HEK293 (cell line): ENCODE data around the gene SUPT5H.

Experiments used
- GLIS1 ChIP-seq: fragments of 450-650 bp; formaldehyde crosslinking; IDR thresholded peaks from 2 replicates; pipeline ENCODE4 v1.5.1; 2016; ENCODE audit warnings: missing biosample characterization, missing genetic modification characterization
- MZF1 ChIP-seq: fragments of 450-650 bp; formaldehyde crosslinking; IDR thresholded peaks from 2 replicates; pipeline ENCODE4 v1.5.1; 2017; ENCODE audit warnings: missing biosample characterization, missing genetic modification characterization, borderline replicate concordance
- ZNF174 ChIP-seq: fragments of 450-650 bp; formaldehyde crosslinking; IDR thresholded peaks from 2 replicates; pipeline ENCODE4 v1.5.0; 2017; ENCODE audit warnings: missing biosample characterization, mild to moderate bottlenecking, missing genetic modification characterization
- ZNF19 ChIP-seq: fragments of 450-650 bp; formaldehyde crosslinking; IDR thresholded peaks from 2 replicates; pipeline ENCODE4; 2016; ENCODE audit warnings: missing biosample characterization, missing genetic modification characterization, low read depth
- ZNF221 ChIP-seq: fragments of 450-650 bp; formaldehyde crosslinking; IDR thresholded peaks from 2 replicates; pipeline ENCODE4 v1.5.1; 2017; ENCODE audit warnings: missing biosample characterization, missing genetic modification characterization, borderline replicate concordance
- ZNF335 ChIP-seq: fragments of 450-650 bp; formaldehyde crosslinking; conservative IDR thresholded peaks from 2 replicates; pipeline ENCODE4 v1.5.1; 2016; ENCODE audit warnings: missing biosample characterization, missing genetic modification characterization
- ZNF501 ChIP-seq: fragments of 450-650 bp; formaldehyde crosslinking; IDR thresholded peaks from 2 replicates; pipeline ENCODE4 v1.5.1; 2016; ENCODE audit warnings: missing biosample characterization, missing genetic modification characterization
- ZNF548 ChIP-seq: fragments of 450-650 bp; formaldehyde crosslinking; IDR thresholded peaks from 2 replicates; pipeline ENCODE4 v1.5.1; 2016; ENCODE audit warnings: missing biosample characterization, missing genetic modification characterization
- ZNF596 ChIP-seq: fragments of 450-650 bp; IDR thresholded peaks from 2 replicates; pipeline ENCODE4 v1.5.0; 2018; ENCODE audit warnings: missing biosample characterization, mild to moderate bottlenecking, missing genetic modification characterization, moderate library complexity
- ZNF785 ChIP-seq: fragments of 450-650 bp; formaldehyde crosslinking; IDR thresholded peaks from 2 replicates; pipeline ENCODE4 v1.5.1; 2016; ENCODE audit warnings: missing biosample characterization, missing genetic modification characterization
- ZNF792 ChIP-seq: fragments of 450-650 bp; formaldehyde crosslinking; IDR thresholded peaks from 2 replicates; pipeline ENCODE4 v1.5.1; 2016; ENCODE audit warnings: missing biosample characterization, missing genetic modification characterization
- TF ChIP-seq, protein P1 (sequence below): fragments of 450-650 bp; formaldehyde crosslinking; IDR thresholded peaks from 2 replicates; pipeline ENCODE4 v1.5.1; 2016; ENCODE audit warnings: missing biosample characterization, missing genetic modification characterization
- TF ChIP-seq, protein P2 (sequence below): fragments of 450-650 bp; formaldehyde crosslinking; IDR thresholded peaks from 2 replicates; pipeline ENCODE4 v1.5.1; 2016; ENCODE audit warnings: missing biosample characterization, missing genetic modification characterization, borderline replicate concordance
- TF ChIP-seq, protein P3 (sequence below): fragments of 450-650 bp; formaldehyde crosslinking; IDR thresholded peaks from 2 replicates; pipeline ENCODE4 v1.5.1; 2017; ENCODE audit warnings: missing biosample characterization, missing genetic modification characterization
- TF ChIP-seq, protein P4 (sequence below): fragments of 450-650 bp; formaldehyde crosslinking; IDR thresholded peaks from 2 replicates; pipeline ENCODE4 v1.5.1; 2016; ENCODE audit warnings: missing biosample characterization, missing genetic modification characterization
- TF ChIP-seq, protein P5 (sequence below): fragments of 450-650 bp; formaldehyde crosslinking; IDR thresholded peaks from 2 replicates; pipeline ENCODE4 v1.5.1; 2017; ENCODE audit warnings: missing biosample characterization, missing genetic modification characterization
- TF ChIP-seq, protein P6 (sequence below): fragments of 450-650 bp; formaldehyde crosslinking; IDR thresholded peaks from 2 replicates; pipeline ENCODE4 v1.5.1; 2016; ENCODE audit warnings: missing biosample characterization, missing genetic modification characterization, low read depth
- TF ChIP-seq, protein P7 (sequence below): fragments of 450-650 bp; formaldehyde crosslinking; IDR thresholded peaks from 2 replicates; pipeline ENCODE4 v1.5.1; 2016; ENCODE audit warnings: missing biosample characterization, missing genetic modification characterization
- TF ChIP-seq, protein P8 (sequence below): fragments of 450-650 bp; formaldehyde crosslinking; IDR thresholded peaks from 2 replicates; pipeline ENCODE4 v1.5.1; 2016; ENCODE audit warnings: missing biosample characterization, missing genetic modification characterization
- TF ChIP-seq, protein P9 (sequence below): fragments of 450-650 bp; IDR thresholded peaks from 2 replicates; pipeline ENCODE4 v1.5.1; 2018; ENCODE audit warnings: missing biosample characterization, mild to moderate bottlenecking, missing genetic modification characterization

Gene SUPT5H

DNA sequence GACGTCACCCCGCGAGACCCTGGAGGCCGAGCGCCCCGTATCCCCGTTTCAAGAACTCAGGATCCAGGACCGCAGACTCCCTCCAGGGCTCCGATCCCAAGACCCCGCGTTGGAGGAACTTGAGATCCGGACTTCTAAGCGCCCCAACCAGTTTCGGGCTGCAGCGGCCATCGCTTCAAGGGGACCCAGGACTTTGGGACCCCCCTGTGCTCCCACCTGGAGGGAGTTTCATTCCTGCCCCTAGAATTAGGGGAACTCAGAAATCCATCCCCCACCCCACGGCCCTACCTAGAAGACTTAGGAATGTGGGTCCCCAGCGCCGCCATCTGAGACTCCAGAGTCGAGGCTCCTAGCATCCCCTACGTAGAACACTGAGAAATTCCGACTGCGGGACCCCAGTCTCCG is 32.5 kb upstream of the SUPT5H start (continued):
- TF ChIP-seq ZNF19 (tag by site-specific recombination) (0 out of 2 replicates have a peak, but pooled peaks have one; percentile 2), ZNF548 (tag by site-specific recombination) (no peak), MZF1 (tag by site-specific recombination) (no peak), ZNF221 (tag by site-specific recombination) (no peak), ZNF596 (tag by site-specific recombination) (no peak), ZNF785 (tag by site-specific recombination) (no peak), ZNF792 (tag by site-specific recombination) (no peak), ZNF174 (tag by site-specific recombination) (no peak), ZNF335 (tag by site-specific recombination) (peak; percentile 65), ZNF501 (tag by site-specific recombination) (no peak), GLIS1 (no peak)
- TF ChIP-seq, protein P1, sequence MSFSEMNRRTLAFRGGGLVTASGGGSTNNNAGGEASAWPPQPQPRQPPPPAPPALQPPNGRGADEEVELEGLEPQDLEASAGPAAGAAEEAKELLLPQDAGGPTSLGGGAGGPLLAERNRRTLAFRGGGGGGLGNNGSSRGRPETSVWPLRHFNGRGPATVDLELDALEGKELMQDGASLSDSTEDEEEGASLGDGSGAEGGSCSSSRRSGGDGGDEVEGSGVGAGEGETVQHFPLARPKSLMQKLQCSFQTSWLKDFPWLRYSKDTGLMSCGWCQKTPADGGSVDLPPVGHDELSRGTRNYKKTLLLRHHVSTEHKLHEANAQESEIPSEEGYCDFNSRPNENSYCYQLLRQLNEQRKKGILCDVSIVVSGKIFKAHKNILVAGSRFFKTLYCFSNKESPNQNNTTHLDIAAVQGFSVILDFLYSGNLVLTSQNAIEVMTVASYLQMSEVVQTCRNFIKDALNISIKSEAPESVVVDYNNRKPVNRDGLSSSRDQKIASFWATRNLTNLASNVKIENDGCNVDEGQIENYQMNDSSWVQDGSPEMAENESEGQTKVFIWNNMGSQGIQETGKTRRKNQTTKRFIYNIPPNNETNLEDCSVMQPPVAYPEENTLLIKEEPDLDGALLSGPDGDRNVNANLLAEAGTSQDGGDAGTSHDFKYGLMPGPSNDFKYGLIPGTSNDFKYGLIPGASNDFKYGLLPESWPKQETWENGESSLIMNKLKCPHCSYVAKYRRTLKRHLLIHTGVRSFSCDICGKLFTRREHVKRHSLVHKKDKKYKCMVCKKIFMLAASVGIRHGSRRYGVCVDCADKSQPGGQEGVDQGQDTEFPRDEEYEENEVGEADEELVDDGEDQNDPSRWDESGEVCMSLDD (tag by site-specific recombination) = peak; percentile 97; the same call in 1 of the 2 replicates
- TF ChIP-seq, protein P2, sequence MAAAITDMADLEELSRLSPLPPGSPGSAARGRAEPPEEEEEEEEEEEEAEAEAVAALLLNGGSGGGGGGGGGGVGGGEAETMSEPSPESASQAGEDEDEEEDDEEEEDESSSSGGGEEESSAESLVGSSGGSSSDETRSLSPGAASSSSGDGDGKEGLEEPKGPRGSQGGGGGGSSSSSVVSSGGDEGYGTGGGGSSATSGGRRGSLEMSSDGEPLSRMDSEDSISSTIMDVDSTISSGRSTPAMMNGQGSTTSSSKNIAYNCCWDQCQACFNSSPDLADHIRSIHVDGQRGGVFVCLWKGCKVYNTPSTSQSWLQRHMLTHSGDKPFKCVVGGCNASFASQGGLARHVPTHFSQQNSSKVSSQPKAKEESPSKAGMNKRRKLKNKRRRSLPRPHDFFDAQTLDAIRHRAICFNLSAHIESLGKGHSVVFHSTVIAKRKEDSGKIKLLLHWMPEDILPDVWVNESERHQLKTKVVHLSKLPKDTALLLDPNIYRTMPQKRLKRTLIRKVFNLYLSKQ (tag by site-specific recombination) = no peak
- TF ChIP-seq, protein P3, sequence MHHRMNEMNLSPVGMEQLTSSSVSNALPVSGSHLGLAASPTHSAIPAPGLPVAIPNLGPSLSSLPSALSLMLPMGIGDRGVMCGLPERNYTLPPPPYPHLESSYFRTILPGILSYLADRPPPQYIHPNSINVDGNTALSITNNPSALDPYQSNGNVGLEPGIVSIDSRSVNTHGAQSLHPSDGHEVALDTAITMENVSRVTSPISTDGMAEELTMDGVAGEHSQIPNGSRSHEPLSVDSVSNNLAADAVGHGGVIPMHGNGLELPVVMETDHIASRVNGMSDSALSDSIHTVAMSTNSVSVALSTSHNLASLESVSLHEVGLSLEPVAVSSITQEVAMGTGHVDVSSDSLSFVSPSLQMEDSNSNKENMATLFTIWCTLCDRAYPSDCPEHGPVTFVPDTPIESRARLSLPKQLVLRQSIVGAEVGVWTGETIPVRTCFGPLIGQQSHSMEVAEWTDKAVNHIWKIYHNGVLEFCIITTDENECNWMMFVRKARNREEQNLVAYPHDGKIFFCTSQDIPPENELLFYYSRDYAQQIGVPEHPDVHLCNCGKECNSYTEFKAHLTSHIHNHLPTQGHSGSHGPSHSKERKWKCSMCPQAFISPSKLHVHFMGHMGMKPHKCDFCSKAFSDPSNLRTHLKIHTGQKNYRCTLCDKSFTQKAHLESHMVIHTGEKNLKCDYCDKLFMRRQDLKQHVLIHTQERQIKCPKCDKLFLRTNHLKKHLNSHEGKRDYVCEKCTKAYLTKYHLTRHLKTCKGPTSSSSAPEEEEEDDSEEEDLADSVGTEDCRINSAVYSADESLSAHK (tag by site-specific recombination) = no peak
- TF ChIP-seq, protein P4, sequence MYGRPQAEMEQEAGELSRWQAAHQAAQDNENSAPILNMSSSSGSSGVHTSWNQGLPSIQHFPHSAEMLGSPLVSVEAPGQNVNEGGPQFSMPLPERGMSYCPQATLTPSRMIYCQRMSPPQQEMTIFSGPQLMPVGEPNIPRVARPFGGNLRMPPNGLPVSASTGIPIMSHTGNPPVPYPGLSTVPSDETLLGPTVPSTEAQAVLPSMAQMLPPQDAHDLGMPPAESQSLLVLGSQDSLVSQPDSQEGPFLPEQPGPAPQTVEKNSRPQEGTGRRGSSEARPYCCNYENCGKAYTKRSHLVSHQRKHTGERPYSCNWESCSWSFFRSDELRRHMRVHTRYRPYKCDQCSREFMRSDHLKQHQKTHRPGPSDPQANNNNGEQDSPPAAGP = no peak
- TF ChIP-seq, protein P5, sequence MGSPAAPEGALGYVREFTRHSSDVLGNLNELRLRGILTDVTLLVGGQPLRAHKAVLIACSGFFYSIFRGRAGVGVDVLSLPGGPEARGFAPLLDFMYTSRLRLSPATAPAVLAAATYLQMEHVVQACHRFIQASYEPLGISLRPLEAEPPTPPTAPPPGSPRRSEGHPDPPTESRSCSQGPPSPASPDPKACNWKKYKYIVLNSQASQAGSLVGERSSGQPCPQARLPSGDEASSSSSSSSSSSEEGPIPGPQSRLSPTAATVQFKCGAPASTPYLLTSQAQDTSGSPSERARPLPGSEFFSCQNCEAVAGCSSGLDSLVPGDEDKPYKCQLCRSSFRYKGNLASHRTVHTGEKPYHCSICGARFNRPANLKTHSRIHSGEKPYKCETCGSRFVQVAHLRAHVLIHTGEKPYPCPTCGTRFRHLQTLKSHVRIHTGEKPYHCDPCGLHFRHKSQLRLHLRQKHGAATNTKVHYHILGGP (tag by site-specific recombination) = no peak
- TF ChIP-seq, protein P6, sequence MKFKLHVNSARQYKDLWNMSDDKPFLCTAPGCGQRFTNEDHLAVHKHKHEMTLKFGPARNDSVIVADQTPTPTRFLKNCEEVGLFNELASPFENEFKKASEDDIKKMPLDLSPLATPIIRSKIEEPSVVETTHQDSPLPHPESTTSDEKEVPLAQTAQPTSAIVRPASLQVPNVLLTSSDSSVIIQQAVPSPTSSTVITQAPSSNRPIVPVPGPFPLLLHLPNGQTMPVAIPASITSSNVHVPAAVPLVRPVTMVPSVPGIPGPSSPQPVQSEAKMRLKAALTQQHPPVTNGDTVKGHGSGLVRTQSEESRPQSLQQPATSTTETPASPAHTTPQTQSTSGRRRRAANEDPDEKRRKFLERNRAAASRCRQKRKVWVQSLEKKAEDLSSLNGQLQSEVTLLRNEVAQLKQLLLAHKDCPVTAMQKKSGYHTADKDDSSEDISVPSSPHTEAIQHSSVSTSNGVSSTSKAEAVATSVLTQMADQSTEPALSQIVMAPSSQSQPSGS (tag by site-specific recombination) = no peak
- TF ChIP-seq, protein P7, sequence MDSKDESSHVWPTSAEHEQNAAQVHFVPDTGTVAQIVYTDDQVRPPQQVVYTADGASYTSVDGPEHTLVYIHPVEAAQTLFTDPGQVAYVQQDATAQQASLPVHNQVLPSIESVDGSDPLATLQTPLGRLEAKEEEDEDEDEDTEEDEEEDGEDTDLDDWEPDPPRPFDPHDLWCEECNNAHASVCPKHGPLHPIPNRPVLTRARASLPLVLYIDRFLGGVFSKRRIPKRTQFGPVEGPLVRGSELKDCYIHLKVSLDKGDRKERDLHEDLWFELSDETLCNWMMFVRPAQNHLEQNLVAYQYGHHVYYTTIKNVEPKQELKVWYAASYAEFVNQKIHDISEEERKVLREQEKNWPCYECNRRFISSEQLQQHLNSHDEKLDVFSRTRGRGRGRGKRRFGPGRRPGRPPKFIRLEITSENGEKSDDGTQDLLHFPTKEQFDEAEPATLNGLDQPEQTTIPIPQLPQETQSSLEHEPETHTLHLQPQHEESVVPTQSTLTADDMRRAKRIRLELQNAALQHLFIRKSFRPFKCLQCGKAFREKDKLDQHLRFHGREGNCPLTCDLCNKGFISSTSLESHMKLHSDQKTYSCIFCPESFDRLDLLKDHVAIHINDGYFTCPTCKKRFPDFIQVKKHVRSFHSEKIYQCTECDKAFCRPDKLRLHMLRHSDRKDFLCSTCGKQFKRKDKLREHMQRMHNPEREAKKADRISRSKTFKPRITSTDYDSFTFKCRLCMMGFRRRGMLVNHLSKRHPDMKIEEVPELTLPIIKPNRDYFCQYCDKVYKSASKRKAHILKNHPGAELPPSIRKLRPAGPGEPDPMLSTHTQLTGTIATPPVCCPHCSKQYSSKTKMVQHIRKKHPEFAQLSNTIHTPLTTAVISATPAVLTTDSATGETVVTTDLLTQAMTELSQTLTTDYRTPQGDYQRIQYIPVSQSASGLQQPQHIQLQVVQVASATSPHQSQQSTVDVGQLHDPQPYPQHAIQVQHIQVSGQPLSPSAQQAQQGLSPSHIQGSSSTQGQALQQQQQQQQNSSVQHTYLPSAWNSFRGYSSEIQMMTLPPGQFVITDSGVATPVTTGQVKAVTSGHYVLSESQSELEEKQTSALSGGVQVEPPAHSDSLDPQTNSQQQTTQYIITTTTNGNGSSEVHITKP = no peak; the same call in 1 of the 2 replicates
- TF ChIP-seq, protein P8, sequence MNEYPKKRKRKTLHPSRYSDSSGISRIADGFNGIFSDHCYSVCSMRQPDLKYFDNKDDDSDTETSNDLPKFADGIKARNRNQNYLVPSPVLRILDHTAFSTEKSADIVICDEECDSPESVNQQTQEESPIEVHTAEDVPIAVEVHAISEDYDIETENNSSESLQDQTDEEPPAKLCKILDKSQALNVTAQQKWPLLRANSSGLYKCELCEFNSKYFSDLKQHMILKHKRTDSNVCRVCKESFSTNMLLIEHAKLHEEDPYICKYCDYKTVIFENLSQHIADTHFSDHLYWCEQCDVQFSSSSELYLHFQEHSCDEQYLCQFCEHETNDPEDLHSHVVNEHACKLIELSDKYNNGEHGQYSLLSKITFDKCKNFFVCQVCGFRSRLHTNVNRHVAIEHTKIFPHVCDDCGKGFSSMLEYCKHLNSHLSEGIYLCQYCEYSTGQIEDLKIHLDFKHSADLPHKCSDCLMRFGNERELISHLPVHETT (tag by site-specific recombination) = no peak
- TF ChIP-seq, protein P9, sequence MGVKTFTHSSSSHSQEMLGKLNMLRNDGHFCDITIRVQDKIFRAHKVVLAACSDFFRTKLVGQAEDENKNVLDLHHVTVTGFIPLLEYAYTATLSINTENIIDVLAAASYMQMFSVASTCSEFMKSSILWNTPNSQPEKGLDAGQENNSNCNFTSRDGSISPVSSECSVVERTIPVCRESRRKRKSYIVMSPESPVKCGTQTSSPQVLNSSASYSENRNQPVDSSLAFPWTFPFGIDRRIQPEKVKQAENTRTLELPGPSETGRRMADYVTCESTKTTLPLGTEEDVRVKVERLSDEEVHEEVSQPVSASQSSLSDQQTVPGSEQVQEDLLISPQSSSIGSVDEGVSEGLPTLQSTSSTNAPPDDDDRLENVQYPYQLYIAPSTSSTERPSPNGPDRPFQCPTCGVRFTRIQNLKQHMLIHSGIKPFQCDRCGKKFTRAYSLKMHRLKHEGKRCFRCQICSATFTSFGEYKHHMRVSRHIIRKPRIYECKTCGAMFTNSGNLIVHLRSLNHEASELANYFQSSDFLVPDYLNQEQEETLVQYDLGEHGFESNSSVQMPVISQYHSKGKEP (tag by site-specific recombination) = no peak
